K562 (cell line): ENCODE measurements around the gene TLX2. TPM values are rescaled to one million over a fixed set of nuclear protein-coding genes. Genes with fewer than 3 reads are reported as not detected.

Source experiments
- ARID1B ChIP-seq: fragments of 450-650 bp; IDR thresholded peaks from 2 replicates; pipeline ENCODE4 v1.6.1; 2016; ENCODE audit warnings: antibody characterized with exemption, mild to moderate bottlenecking, inconsistent platforms
- CTBP1 ChIP-seq: fragments of 450-650 bp; IDR thresholded peaks from 2 replicates; pipeline ENCODE4 v1.6.1; 2016; ENCODE audit warnings: borderline replicate concordance
- EP400 ChIP-seq: fragments of 450-650 bp; IDR thresholded peaks from 2 replicates; pipeline ENCODE4 v1.6.1; 2017; ENCODE audit warnings: antibody characterized with exemption, mild to moderate bottlenecking, moderate library complexity
- ETV5 ChIP-seq: sonication (generic); formaldehyde crosslinking; IDR thresholded peaks from 2 replicates; pipeline ENCODE4 v1.4.0; 2020; ENCODE audit warnings: low read depth, mild to moderate bottlenecking, missing genetic modification reagents
- ILF3 ChIP-seq: fragments of 450-650 bp; IDR thresholded peaks from 2 replicates; pipeline ENCODE4 v1.6.1; 2018; ENCODE audit warnings: antibody characterized with exemption, mild to moderate bottlenecking, moderate library complexity, borderline replicate concordance
- KAT7 ChIP-seq: sonication (generic); formaldehyde crosslinking; IDR thresholded peaks from 2 replicates; pipeline ENCODE4 v1.8.0; 2022; ENCODE audit warnings: missing genetic modification reagents, mild to moderate bottlenecking, borderline replicate concordance
- MIER1 ChIP-seq: fragments of 450-650 bp; IDR thresholded peaks from 2 replicates; pipeline ENCODE4 v1.6.1; 2016; ENCODE audit warnings: antibody characterized with exemption, mild to moderate bottlenecking, low read depth
- MTA3 ChIP-seq: fragments of 450-650 bp; formaldehyde crosslinking; IDR thresholded peaks from 2 replicates; pipeline ENCODE4 v1.6.1; 2017; ENCODE audit warnings: mild to moderate bottlenecking, borderline replicate concordance
- NCOA1 ChIP-seq: fragments of 450-650 bp; IDR thresholded peaks from 2 replicates; pipeline ENCODE4 v1.6.1; 2016; ENCODE audit warnings: low read depth
- NFRKB ChIP-seq: fragments of 450-650 bp; IDR thresholded peaks from 2 replicates; pipeline ENCODE4 v1.6.1; 2016; ENCODE audit warnings: low read depth
- PML ChIP-seq: IDR thresholded peaks from 2 replicates; pipeline ENCODE4 v1.6.1; 2012; ENCODE audit warnings: low read length, inconsistent platforms
- PRPF4 ChIP-seq: fragments of 200-400 bp; formaldehyde crosslinking; IDR thresholded peaks from one replicate; pipeline ENCODE4 v1.6.1; 2017; ENCODE audit warnings: low read length, low read depth, mild to moderate bottlenecking; ENCODE audit not compliant: insufficient read depth, poor library complexity, severe bottlenecking
- SETDB1 ChIP-seq: IDR thresholded peaks from one replicate; pipeline ENCODE4 v1.6.1; 2012; ENCODE audit warnings: low read length, control low read depth, inconsistent platforms
- XRCC4 ChIP-seq: IDR thresholded peaks from one replicate; pipeline ENCODE4 v1.6.1; 2011; ENCODE audit not compliant: insufficient read depth, insufficient read length; ENCODE audit errors: extremely low read depth
- ZBTB7A ChIP-seq: IDR thresholded peaks from 2 replicates; pipeline ENCODE4 v1.6.1; 2011; ENCODE audit warnings: low read depth, mild to moderate bottlenecking, low read length, moderate library complexity, borderline replicate concordance; ENCODE audit not compliant: control insufficient read depth
- ZNF12 ChIP-seq: sonication (generic); formaldehyde crosslinking; IDR thresholded peaks from 2 replicates; pipeline ENCODE4 v1.4.0; 2020; ENCODE audit warnings: mild to moderate bottlenecking, missing genetic modification reagents
- ZNF224 ChIP-seq: sonication (generic); formaldehyde crosslinking; IDR thresholded peaks from 2 replicates; pipeline ENCODE4 v1.8.0; 2022; ENCODE audit warnings: mild to moderate bottlenecking, missing genetic modification reagents
- ZNF445 ChIP-seq: fragments of 250-450 bp; sonication (Bioruptor Pico); IDR thresholded peaks from 2 replicates; pipeline ENCODE4 v1.4.0; 2020; ENCODE audit warnings: low read depth, mild to moderate bottlenecking, moderate library complexity
- ZNF561 ChIP-seq: fragments of 450-650 bp; formaldehyde crosslinking; conservative IDR thresholded peaks from 2 replicates; pipeline ENCODE4 v1.4.0; 2020; ENCODE audit warnings: mild to moderate bottlenecking, moderate library complexity
- polyA plus RNA-seq, 8 experiments: library from polyadenylated mRNA; depleted of rRNA in 4 of 8; stranded (reverse) in 5 of 8; unstranded in 3 of 8; fragments of >200 nt; fragmentation: Nextera tagmentation in 2 of 8; fragmentation: Illumina TruSeq in 1 of 8; extraction: Ambion mirVana in 2 of 8; extraction: Trizol in 1 of 8; gene quantifications; 2 replicates each; pipeline versions ENCODE4 v1.2.1 to v1.2.3, GENCODE V29; 2011 to 2014; ENCODE audit warnings: inconsistent platforms in 1 of 8, missing spikeins in 1 of 8
- total RNA-seq, 7 experiments: library from RNA; depleted of rRNA in 6 of 7; stranded (reverse); fragments of >200 nt in 6 of 7; fragmentation: Illumina TruSeq in 2 of 7; extraction: Trizol in 2 of 7; gene quantifications; 2 replicates each; pipeline versions ENCODE4 v1.2.1 to v1.2.3, GENCODE V29; 2011 to 2021; ENCODE audit warnings: low replicate concordance in 1 of 7
- TF ChIP-seq, protein P1 (sequence below), 2 experiments: fragments of 450-650 bp in 1 of 2; sonication (generic) in 1 of 2; formaldehyde crosslinking in 1 of 2; IDR thresholded peaks in 1 of 2; conservative IDR thresholded peaks in 1 of 2; 2 replicates each; pipeline versions ENCODE4 v1.6.1 to v1.8.1; 2016 to 2023; ENCODE audit warnings: mild to moderate bottlenecking in 2 of 2, moderate library complexity in 2 of 2, inconsistent platforms in 1 of 2, missing genetic modification reagents in 1 of 2
- TF ChIP-seq, protein P2 (sequence below): fragments of 450-650 bp; IDR thresholded peaks from 2 replicates; pipeline ENCODE4 v1.6.1; 2017; ENCODE audit warnings: antibody characterized with exemption
- TF ChIP-seq, protein P3 (sequence below): fragments of 450-650 bp; IDR thresholded peaks from 2 replicates; pipeline ENCODE4 v1.6.1; 2016; ENCODE audit warnings: antibody characterized with exemption
- TF ChIP-seq, protein P4 (sequence below): fragments of 450-650 bp; IDR thresholded peaks from 2 replicates; pipeline ENCODE4 v1.6.1; 2016; ENCODE audit warnings: missing biosample characterization, missing genetic modification characterization

Gene TLX2
- total and polyA plus RNA-seq, 9 of the 15 experiments (the other 6 are each of a cell fraction or from before 2014, with no cell fraction given), result not detected

DNA sequence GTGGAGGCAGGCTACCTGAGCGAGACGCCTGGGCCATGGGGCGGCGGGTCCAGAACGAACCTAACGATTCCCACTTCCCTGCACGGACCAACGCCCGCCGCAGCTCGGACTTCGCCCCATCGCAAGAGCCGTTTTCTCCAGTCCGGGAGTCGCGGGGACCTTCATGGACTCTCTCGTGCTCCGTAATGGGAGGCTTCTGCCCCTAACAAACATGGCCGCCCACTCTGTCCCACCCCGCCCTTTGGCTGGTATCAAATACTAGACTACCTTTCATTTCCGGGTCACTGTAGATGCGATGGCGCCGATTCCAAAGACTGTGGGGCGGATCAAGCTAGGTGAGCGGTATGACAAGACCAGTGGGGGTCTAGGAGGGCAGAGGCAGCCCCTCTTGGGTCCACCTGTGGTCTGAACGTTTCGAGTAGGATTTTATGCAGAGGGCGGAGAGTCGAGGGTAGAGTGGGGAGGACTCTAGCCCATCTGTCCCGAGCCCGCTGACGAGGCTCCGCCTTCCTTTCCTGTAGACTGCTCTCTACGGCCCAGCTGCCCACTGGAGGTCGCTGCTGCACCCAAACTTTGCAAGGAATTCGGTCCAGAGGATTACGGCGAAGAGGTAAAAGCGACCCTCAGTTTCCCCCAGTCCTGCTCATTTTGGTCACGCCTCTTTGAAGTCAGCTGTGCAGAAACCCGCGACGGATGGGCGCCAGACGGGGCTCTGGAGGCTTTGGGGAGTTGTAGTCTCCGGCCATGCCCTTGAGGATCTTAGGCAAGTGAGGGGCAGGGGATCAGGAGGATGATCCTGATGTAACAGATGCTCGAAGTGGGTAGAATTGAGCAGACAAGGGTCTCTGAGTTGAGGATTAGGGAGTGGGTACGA lies 31.2 kb upstream of the TLX2 start, which contains the start of the genes CCDC142 and TTC31 (continued):
- TF ChIP-seq ILF3 (no peak), ZNF561 (no peak), ARID1B (no peak; the same call in 1 of the 2 replicates), XRCC4 (no peak), KAT7 (CRISPR knock-in tag) (peak; percentile 41), PRPF4 (no peak), ZNF445 (CRISPR knock-in tag) (no peak), SETDB1 (no peak), MIER1 (no peak), MTA3 (peak; percentile 98), EP400 (peak; percentile 90), ZNF12 (no peak), ZBTB7A (0 out of 2 replicates have a peak, but pooled peaks have one; percentile 15), NFRKB (peak; percentile 95), CTBP1 (peak; percentile 81; the same call in 1 of the 2 replicates), PML (peak; percentile 68), ZNF224 (CRISPR knock-in tag) (no peak), NCOA1 (no peak), ETV5 (CRISPR knock-in tag) (no peak)
- TF ChIP-seq, protein P1, sequence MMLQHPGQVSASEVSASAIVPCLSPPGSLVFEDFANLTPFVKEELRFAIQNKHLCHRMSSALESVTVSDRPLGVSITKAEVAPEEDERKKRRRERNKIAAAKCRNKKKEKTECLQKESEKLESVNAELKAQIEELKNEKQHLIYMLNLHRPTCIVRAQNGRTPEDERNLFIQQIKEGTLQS (IDR thresholded peaks at IDR 0.05), result no peak
- TF ChIP-seq, protein P1 (CRISPR knock-in tag; conservative IDR thresholded peaks at IDR 0.05), result 0 out of 2 replicates have a peak, but pooled peaks have one; percentile 54
- TF ChIP-seq, protein P2, sequence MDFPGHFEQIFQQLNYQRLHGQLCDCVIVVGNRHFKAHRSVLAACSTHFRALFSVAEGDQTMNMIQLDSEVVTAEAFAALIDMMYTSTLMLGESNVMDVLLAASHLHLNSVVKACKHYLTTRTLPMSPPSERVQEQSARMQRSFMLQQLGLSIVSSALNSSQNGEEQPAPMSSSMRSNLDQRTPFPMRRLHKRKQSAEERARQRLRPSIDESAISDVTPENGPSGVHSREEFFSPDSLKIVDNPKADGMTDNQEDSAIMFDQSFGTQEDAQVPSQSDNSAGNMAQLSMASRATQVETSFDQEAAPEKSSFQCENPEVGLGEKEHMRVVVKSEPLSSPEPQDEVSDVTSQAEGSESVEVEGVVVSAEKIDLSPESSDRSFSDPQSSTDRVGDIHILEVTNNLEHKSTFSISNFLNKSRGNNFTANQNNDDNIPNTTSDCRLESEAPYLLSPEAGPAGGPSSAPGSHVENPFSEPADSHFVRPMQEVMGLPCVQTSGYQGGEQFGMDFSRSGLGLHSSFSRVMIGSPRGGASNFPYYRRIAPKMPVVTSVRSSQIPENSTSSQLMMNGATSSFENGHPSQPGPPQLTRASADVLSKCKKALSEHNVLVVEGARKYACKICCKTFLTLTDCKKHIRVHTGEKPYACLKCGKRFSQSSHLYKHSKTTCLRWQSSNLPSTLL, result no peak
- TF ChIP-seq, protein P3, sequence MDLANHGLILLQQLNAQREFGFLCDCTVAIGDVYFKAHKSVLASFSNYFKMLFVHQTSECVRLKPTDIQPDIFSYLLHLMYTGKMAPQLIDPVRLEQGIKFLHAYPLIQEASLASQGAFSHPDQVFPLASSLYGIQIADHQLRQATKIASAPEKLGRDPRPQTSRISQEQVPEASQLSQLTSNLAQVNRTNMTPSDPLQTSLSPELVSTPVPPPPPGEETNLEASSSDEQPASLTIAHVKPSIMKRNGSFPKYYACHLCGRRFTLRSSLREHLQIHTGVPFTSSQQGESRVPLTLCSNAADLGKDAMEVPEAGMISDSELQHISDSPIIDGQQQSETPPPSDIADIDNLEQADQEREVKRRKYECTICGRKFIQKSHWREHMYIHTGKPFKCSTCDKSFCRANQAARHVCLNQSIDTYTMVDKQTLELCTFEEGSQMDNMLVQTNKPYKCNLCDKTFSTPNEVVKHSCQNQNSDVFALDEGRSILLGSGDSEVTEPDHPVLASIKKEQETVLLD, result no peak
- TF ChIP-seq, protein P4, sequence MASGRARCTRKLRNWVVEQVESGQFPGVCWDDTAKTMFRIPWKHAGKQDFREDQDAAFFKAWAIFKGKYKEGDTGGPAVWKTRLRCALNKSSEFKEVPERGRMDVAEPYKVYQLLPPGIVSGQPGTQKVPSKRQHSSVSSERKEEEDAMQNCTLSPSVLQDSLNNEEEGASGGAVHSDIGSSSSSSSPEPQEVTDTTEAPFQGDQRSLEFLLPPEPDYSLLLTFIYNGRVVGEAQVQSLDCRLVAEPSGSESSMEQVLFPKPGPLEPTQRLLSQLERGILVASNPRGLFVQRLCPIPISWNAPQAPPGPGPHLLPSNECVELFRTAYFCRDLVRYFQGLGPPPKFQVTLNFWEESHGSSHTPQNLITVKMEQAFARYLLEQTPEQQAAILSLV, result no peak
